Stimulated activated naive B cell treated with anti-CD40 and anti-IgM and Interleukin-4, amounts not matched to agents 10 μg/mL and 1 μg/mL and 100 μg/mL, for 72 hours (primary cell): ENCODE measurements around the gene PDE1C.
"Not testable (repeated sequence)": the region's sequence is repeated elsewhere in the genome, so short reads cannot be mapped to it uniquely, and the experiment has no call there.

ENCODE experiments used
- ATAC-seq, 2 donors: fragments of 150-1000 bp; cut with Tn5 transposase; replicated peaks; 2 replicates each; pipeline ENCODE4 v1.10.0; 2021; ENCODE audit warnings: moderate library complexity in 1 of 2
- DNase-seq: peaks from one replicate; pipeline ENCODE4 v3.0.0; 2021
- H3K27ac Mint-ChIP-seq: one replicate; pipeline ENCODE4 v1.8.0; 2022; ENCODE audit warnings: mild to moderate bottlenecking, mixed read lengths
- H3K27me3 Mint-ChIP-seq, 2 donors: one replicate each; pipeline ENCODE4 v1.8.0; 2022; ENCODE audit warnings: mixed read lengths in 2 of 2
- H3K36me3 Mint-ChIP-seq, 2 donors: one replicate each; pipeline ENCODE4 v1.8.0; 2022; ENCODE audit warnings: mixed read lengths in 2 of 2, mild to moderate bottlenecking in 1 of 2
- H3K4me1 Mint-ChIP-seq, 2 donors: one replicate each; pipeline ENCODE4 v1.8.0; 2022; ENCODE audit warnings: mixed read lengths in 2 of 2, mild to moderate bottlenecking in 1 of 2
- H3K4me3 Mint-ChIP-seq, 2 donors: one replicate each; pipeline ENCODE4 v1.8.0; 2022; ENCODE audit warnings: mild to moderate bottlenecking in 2 of 2, mixed read lengths in 2 of 2, moderate library complexity in 1 of 2
- H3K9me3 Mint-ChIP-seq, 2 donors: one replicate each; pipeline ENCODE4 v1.8.0; 2022; ENCODE audit warnings: mixed read lengths in 2 of 2, mild to moderate bottlenecking in 1 of 2

Gene PDE1C

GRCh38 chr7:31852462-31852861 lies 217.7 kb downstream of the PDE1C start:
- H3K4me3 Mint-ChIP-seq: no peak overlapping the region
- DNase-seq (no peak), ATAC-seq (no peak)
- no peaks in the 10 kb centered on the region for H3K27me3 Mint-ChIP-seq
- peaks cover 2 to 3% of the 10 kb centered on the region in 2 donors for H3K9me3 Mint-ChIP-seq
- H3K27ac Mint-ChIP-seq: no peak overlapping the region
- no peaks in the 10 kb centered on the region for H3K36me3 Mint-ChIP-seq
- H3K4me1 Mint-ChIP-seq: no peaks in the 10 kb centered on the region

- H3K27ac Mint-ChIP-seq: no peak overlapping the region
- DNase-seq (no peak), ATAC-seq (no peak)
- no peaks in the 10 kb centered on the region for H3K27me3 Mint-ChIP-seq
- H3K4me1 Mint-ChIP-seq: no peaks in the 10 kb centered on the region
- no peak overlapping the region for H3K4me3 Mint-ChIP-seq
- no peaks in the 10 kb centered on the region for H3K36me3 Mint-ChIP-seq
- H3K9me3 Mint-ChIP-seq: peaks cover 2 to 3% of the 10 kb centered on the region in 2 donors
Observed at GRCh38 chr7:31851119-31851518, 219.1 kb downstream of the PDE1C start.

GRCh38 chr7:31850601-31851000 lies 219.6 kb downstream of the PDE1C start:
- Mint-ChIP-seq H3K9me3 (peaks cover 2 to 3% of the 10 kb centered on the region in 2 donors), H3K27me3 (no peaks in the 10 kb centered on the region), H3K4me1 (no peaks in the 10 kb centered on the region), H3K4me3 (no peak overlapping the region), H3K27ac (no peak overlapping the region), H3K36me3 (no peaks in the 10 kb centered on the region)
- no peak for DNase-seq
- no peak for ATAC-seq

GRCh38 chr7:31850066-31850465 lies 220.1 kb downstream of the PDE1C start:
- Mint-ChIP-seq H3K27ac (no peak overlapping the region), H3K4me3 (no peak overlapping the region), H3K36me3 (no peaks in the 10 kb centered on the region), H3K4me1 (no peaks in the 10 kb centered on the region), H3K27me3 (no peaks in the 10 kb centered on the region), H3K9me3 (peaks cover 4 to 7% of the 10 kb centered on the region in 2 donors)
- DNase-seq: no peak
- no peak for ATAC-seq

GRCh38 chr7:31835471-31835870 lies 234.7 kb downstream of the PDE1C start:
- no peak overlapping the region for H3K27ac Mint-ChIP-seq
- DNase-seq (no peak), ATAC-seq (no peak)
- H3K36me3 Mint-ChIP-seq: no peaks in the 10 kb centered on the region
- H3K27me3 Mint-ChIP-seq: no peaks in the 10 kb centered on the region
- no peak overlapping the region for H3K4me3 Mint-ChIP-seq
- H3K4me1 Mint-ChIP-seq: no peaks in the 10 kb centered on the region
- H3K9me3 Mint-ChIP-seq: peaks cover 4% of the 10 kb centered on the region in 2 donors

GRCh38 chr7:31833625-31834024 lies 236.6 kb downstream of the PDE1C start:
- H3K9me3 Mint-ChIP-seq, H3K36me3 Mint-ChIP-seq, H3K4me3 Mint-ChIP-seq, H3K27me3 Mint-ChIP-seq, DNase-seq, H3K27ac Mint-ChIP-seq, ATAC-seq, H3K4me1 Mint-ChIP-seq: not testable (repeated sequence)

- ATAC-seq (no peak), DNase-seq (no peak)
- Mint-ChIP-seq H3K27me3 (no peaks in the 10 kb centered on the region), H3K4me1 (no peaks in the 10 kb centered on the region), H3K36me3 (no peaks in the 10 kb centered on the region), H3K27ac (no peak overlapping the region), H3K4me3 (no peak overlapping the region), H3K9me3 (peaks cover 6% of the 10 kb centered on the region in 2 donors)
Observed at GRCh38 chr7:31828520-31828919, 241.7 kb downstream of the PDE1C start.

GRCh38 chr7:31825576-31825975 lies 244.6 kb downstream of the PDE1C start:
- Mint-ChIP-seq H3K4me3 (no peak overlapping the region), H3K27ac (no peak overlapping the region), H3K9me3 (peaks cover 3 to 6% of the 10 kb centered on the region in 2 donors), H3K4me1 (no peaks in the 10 kb centered on the region), H3K27me3 (no peaks in the 10 kb centered on the region), H3K36me3 (no peaks in the 10 kb centered on the region)
- ATAC-seq (no peak), DNase-seq (no peak)

GRCh38 chr7:31819031-31819430 lies 251.2 kb downstream of the PDE1C start:
- no peak for DNase-seq
- Mint-ChIP-seq H3K27me3 (no peaks in the 10 kb centered on the region), H3K27ac (no peak overlapping the region), H3K36me3 (no peaks in the 10 kb centered on the region), H3K4me3 (no peak overlapping the region), H3K4me1 (no peaks in the 10 kb centered on the region), H3K9me3 (peaks cover 0 to 1% of the 10 kb centered on the region in 2 donors)
- ATAC-seq: no peak

- ATAC-seq (no peak), DNase-seq (no peak)
- H3K4me1 Mint-ChIP-seq: peaks cover 2 to 5% of the 10 kb centered on the region in 2 donors
Observed at GRCh38 chr7:31816810-31817209, 253.4 kb downstream of the PDE1C start.

GRCh38 chr7:31815796-31816195 lies 254.4 kb downstream of the PDE1C start:
- ATAC-seq: no peak
- Mint-ChIP-seq H3K27ac (no peak overlapping the region), H3K4me1 (peaks cover 5 to 10% of the 10 kb centered on the region in 2 donors), H3K9me3 (peaks cover 0 to 3% of the 10 kb centered on the region in 2 donors), H3K27me3 (no peaks in the 10 kb centered on the region), H3K36me3 (no peaks in the 10 kb centered on the region), H3K4me3 (no peak overlapping the region)
- no peak for DNase-seq

More at GRCh38 chr7:31816810-31817209, 253.4 kb downstream of the PDE1C start:
- Mint-ChIP-seq H3K27ac (no peak overlapping the region), H3K36me3 (no peaks in the 10 kb centered on the region), H3K4me3 (no peak overlapping the region), H3K27me3 (no peaks in the 10 kb centered on the region), H3K9me3 (no peaks in the 10 kb centered on the region)

- Mint-ChIP-seq H3K4me1 (peaks cover 5 to 10% of the 10 kb centered on the region in 2 donors), H3K36me3 (no peaks in the 10 kb centered on the region), H3K4me3 (no peak overlapping the region), H3K27ac (no peak overlapping the region), H3K27me3 (no peaks in the 10 kb centered on the region), H3K9me3 (peaks cover 0 to 3% of the 10 kb centered on the region in 2 donors)
- DNase-seq: no peak
- ATAC-seq: no peak
Observed at GRCh38 chr7:31814187-31814586, 256.0 kb downstream of the PDE1C start.

GRCh38 chr7:31811650-31812461 lies 258.4 kb downstream of the PDE1C start:
- peak; percentile 81 to 91 for ATAC-seq
- peak; percentile 8 for DNase-seq
- H3K4me3 Mint-ChIP-seq: no peak overlapping the region
- peaks cover 0 to 3% of the 10 kb centered on the region in 2 donors for H3K9me3 Mint-ChIP-seq
- peaks cover 5 to 10% of the 10 kb centered on the region in 2 donors for H3K4me1 Mint-ChIP-seq
- no peaks in the 10 kb centered on the region for H3K36me3 Mint-ChIP-seq
- peak overlapping the region; percentile 5 for H3K27ac Mint-ChIP-seq
- no peaks in the 10 kb centered on the region for H3K27me3 Mint-ChIP-seq

- no peaks in the 10 kb centered on the region for H3K4me1 Mint-ChIP-seq
- no peaks in the 10 kb centered on the region for H3K36me3 Mint-ChIP-seq
- no peaks in the 10 kb centered on the region for H3K27me3 Mint-ChIP-seq
- peaks cover 0 to 10% of the 10 kb centered on the region in 2 donors for H3K9me3 Mint-ChIP-seq
- H3K4me3 Mint-ChIP-seq: no peak overlapping the region
- ATAC-seq (no peak), DNase-seq (no peak)
- H3K27ac Mint-ChIP-seq: no peak overlapping the region
Observed at GRCh38 chr7:31805209-31805818, 264.9 kb downstream of the PDE1C start.

GRCh38 chr7:31796375-31796774 lies 273.8 kb downstream of the PDE1C start:
- Mint-ChIP-seq H3K4me3 (no peak overlapping the region), H3K36me3 (no peaks in the 10 kb centered on the region), H3K9me3 (no peaks in the 10 kb centered on the region), H3K4me1 (no peaks in the 10 kb centered on the region), H3K27ac (no peak overlapping the region), H3K27me3 (no peaks in the 10 kb centered on the region)
- ATAC-seq (no peak), DNase-seq (no peak)
